Left lung (tissue), 10 donors: ENCODE results near the gene KRTAP10-9. TPM values are rescaled to one million over a fixed set of nuclear protein-coding genes. Genes with fewer than 3 reads are reported as not detected.
"Not testable (repeated sequence)": the region's sequence is repeated elsewhere in the genome, so short reads cannot be mapped to it uniquely, and the experiment has no call there.

Experiments
- ATAC-seq: fragments of 200-7000 bp; cut with Tn5 transposase; one replicate; pipeline ENCODE4 v1.9.1; 2020; ENCODE audit warnings: moderate library complexity
- DNase-seq, 4 donors: peaks; one replicate each; pipeline ENCODE4 v3.0.0-alpha.2; 2013 to 2020
- H3K27ac ChIP-seq, 2 donors: fragments of 200-600 bp; sonication (generic) in 1 of 2; one replicate each; pipeline versions ENCODE4 v1.5.0 to v1.8.0; 2020 to 2021
- H3K27me3 ChIP-seq, 2 donors: fragments of 200-600 bp; sonication (generic) in 1 of 2; one replicate each; pipeline versions ENCODE4 v1.5.0 to v1.8.0; 2020 to 2021
- H3K36me3 ChIP-seq, 2 donors: fragments of 200-600 bp; sonication (generic) in 1 of 2; one replicate each; pipeline versions ENCODE4 v1.5.0 to v1.8.0; 2020 to 2021
- H3K4me1 ChIP-seq, 2 donors: fragments of 200-600 bp; one replicate each; pipeline ENCODE4 v1.8.0; 2021
- H3K4me3 ChIP-seq, 2 donors: fragments of 200-600 bp; sonication (generic) in 1 of 2; one replicate each; pipeline versions ENCODE4 v1.5.0 to v1.8.0; 2020 to 2021; ENCODE audit warnings: mild to moderate bottlenecking in 1 of 2
- H3K9me3 ChIP-seq, 2 donors: fragments of 200-600 bp; sonication (generic) in 1 of 2; one replicate each; pipeline versions ENCODE4 v1.5.0 to v1.8.0; 2020 to 2021
- intact Hi-C, 2 donors: fragments of 100-400 bp; cut with DNase I; formaldehyde crosslinking; loops; one replicate each; pipeline versions ENCODE4 v1.11.2 to v1.14.2; 2022
- polyA plus RNA-seq, 6 donors: library from polyadenylated mRNA; unstranded; fragments of 120-200 nt; gene quantifications; one replicate each; pipeline ENCODE4 v1.2.1, GENCODE V29; 2013; ENCODE audit not compliant: insufficient read length in 6 of 6
- total RNA-seq, 2 donors: library from RNA; stranded (reverse); fragmentation: NEBNext Ultra II Directional; extraction: Animal tissue kit (Norgen Biotek cat#: 25700); gene quantifications; one replicate each; pipeline ENCODE4 v1.2.1, GENCODE V29; 2021
- TF ChIP-seq, protein P1 (sequence below), 2 donors: fragments of 200-600 bp; sonication (generic) in 1 of 2; IDR thresholded peaks; one replicate each; pipeline versions ENCODE4 v1.5.0 to v1.8.0; 2021; ENCODE audit warnings: antibody characterized with exemption in 2 of 2
- donor health status: DM: no; HTN: yes; CAD: no.
- donor health status: DM: no; HTN: no; CAD: no.

The KRTAP10-9 gene
- total and polyA plus RNA-seq, 8 donors, result not detected

GRCh38 chr21:44609193-44609592 lies 17.7 kb upstream of the KRTAP10-9 start:
- peaks cover 0 to 15% of the 10 kb centered on the region in 2 donors for H3K27me3 ChIP-seq
- no peak overlapping the region for H3K27ac ChIP-seq
- intact Hi-C loops, result no loop called here
- H3K4me1 ChIP-seq, result no peaks in the 10 kb centered on the region
- no peak overlapping the region for H3K4me3 ChIP-seq
- no peak for DNase-seq
- H3K9me3 ChIP-seq, result peaks cover 0 to 30% of the 10 kb centered on the region in 2 donors
- no peak for ATAC-seq
- H3K36me3 ChIP-seq, result no peaks in the 10 kb centered on the region
- TF ChIP-seq, protein P1, sequence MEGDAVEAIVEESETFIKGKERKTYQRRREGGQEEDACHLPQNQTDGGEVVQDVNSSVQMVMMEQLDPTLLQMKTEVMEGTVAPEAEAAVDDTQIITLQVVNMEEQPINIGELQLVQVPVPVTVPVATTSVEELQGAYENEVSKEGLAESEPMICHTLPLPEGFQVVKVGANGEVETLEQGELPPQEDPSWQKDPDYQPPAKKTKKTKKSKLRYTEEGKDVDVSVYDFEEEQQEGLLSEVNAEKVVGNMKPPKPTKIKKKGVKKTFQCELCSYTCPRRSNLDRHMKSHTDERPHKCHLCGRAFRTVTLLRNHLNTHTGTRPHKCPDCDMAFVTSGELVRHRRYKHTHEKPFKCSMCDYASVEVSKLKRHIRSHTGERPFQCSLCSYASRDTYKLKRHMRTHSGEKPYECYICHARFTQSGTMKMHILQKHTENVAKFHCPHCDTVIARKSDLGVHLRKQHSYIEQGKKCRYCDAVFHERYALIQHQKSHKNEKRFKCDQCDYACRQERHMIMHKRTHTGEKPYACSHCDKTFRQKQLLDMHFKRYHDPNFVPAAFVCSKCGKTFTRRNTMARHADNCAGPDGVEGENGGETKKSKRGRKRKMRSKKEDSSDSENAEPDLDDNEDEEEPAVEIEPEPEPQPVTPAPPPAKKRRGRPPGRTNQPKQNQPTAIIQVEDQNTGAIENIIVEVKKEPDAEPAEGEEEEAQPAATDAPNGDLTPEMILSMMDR (IDR thresholded peaks at IDR 0.05), result no peak

DNA sequence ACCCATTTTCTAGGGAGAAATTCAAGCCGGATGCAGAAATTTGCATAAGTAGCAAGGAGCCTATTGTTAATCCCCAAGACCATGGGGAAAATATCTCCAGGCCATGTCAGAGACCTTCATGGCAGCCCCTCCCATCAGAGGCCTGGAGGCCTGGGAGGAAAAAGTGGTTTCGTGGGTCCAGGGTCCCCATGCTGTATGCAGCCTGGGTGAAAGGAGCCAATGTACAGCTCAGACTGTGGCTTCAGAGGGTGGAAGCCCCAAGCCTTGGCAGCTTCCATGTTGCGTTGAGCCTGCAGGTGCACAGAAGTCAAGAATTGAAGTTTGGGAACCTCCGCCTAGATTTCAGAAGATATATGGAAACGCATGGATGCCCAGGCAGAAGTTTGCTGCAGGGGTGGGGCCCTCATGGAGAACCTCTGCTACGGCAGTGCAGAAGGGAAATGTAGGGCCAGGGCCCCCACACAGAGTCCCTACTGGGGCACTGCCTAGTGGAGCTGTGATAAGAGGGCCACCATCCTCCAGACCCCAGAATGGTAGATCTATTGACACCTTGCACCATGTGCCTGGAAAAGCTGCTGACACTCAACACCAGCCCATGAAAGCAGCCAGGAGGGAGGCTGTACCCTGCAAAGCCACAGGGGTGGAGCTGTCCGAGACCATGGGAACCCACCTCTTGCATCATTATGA lies 16.6 kb upstream of the KRTAP10-9 start:
- H3K36me3 ChIP-seq, H3K4me1 ChIP-seq, H3K27ac ChIP-seq, DNase-seq, ATAC-seq, intact Hi-C loops, H3K4me3 ChIP-seq: not testable (repeated sequence)
- peaks cover 0 to 26% of the 10 kb centered on the region in 2 donors for H3K27me3 ChIP-seq
- peaks cover 0 to 30% of the 10 kb centered on the region in 2 donors for H3K9me3 ChIP-seq

DNA sequence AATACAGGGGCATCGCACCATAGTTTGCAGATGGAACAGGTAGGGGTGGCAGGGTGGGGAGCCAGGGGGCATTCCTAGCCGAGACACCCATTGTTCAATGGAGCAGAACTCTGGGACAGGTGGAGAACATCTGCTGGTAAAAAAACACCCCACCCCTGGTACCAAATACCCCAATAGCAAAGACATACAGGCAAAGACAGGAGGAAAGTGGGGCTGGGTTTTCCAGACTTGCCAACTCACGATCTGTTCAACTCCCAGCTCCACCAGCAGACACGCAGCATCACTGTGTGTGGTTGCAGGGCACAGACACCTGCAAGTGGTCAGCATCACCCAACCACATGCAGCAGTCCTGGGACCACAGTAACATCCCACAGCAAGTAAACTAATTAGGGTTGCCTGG lies 15.3 kb upstream of the KRTAP10-9 start:
- no peak for ATAC-seq
- no peak for DNase-seq
- TF ChIP-seq, protein P1 (IDR thresholded peaks at IDR 0.05), result no peak
- Histone ChIP-seq H3K36me3 (no peaks in the 10 kb centered on the region), H3K27ac (no peak overlapping the region), H3K27me3 (peaks cover 0 to 36% of the 10 kb centered on the region in 2 donors), H3K9me3 (peaks cover 0 to 29% of the 10 kb centered on the region in 2 donors), H3K4me1 (no peaks in the 10 kb centered on the region), H3K4me3 (no peak overlapping the region)
- intact Hi-C loops, result no loop called here

DNA sequence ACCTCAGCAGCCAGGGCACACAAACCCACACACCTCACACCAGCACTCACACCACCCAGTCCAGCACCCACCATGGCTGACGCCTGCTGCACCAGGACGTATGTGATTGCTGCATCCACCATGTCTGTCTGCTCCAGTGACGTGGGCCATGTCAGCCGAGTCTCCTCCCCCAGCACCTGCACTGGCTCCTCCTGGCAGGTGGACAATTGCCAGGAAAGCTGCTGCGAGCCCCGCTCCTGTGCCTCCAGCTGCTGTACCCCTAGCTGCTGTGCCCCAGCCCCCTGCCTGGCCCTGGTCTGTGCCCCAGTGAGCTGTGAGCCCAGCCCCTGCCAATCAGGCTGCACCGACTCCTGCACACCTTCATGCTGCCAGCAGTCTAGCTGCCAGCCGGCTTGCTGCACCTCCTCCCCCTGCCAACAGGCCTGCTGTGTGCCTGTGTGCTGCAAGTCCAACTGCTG lies 14.8 kb upstream of the KRTAP10-9 start, which contains the start of gene KRTAP10-8:
Gene KRTAP10-8 (plus strand): TSS at position 51 of the 458 bp plus-strand sequence. CDS start 22 bp downstream, at position 73.
- DNase-seq (peak in 1 of 4 donors; percentile 56), ATAC-seq (no peak)
- H3K4me1 ChIP-seq, result no peaks in the 10 kb centered on the region
- no peak within 1 kb of the TSS for H3K27ac ChIP-seq
- H3K36me3 ChIP-seq, result no peaks in the 10 kb centered on the region
- intact Hi-C loops, result no loop called here
- H3K27me3 ChIP-seq, result peaks cover 0 to 36% of the 10 kb centered on the region in 2 donors
- H3K4me3 ChIP-seq, result no peak within 1 kb of the TSS
- H3K9me3 ChIP-seq, result peaks cover 0 to 27% of the 10 kb centered on the region in 2 donors
- TF ChIP-seq, protein P1 (IDR thresholded peaks at IDR 0.05), result no peak

DNA sequence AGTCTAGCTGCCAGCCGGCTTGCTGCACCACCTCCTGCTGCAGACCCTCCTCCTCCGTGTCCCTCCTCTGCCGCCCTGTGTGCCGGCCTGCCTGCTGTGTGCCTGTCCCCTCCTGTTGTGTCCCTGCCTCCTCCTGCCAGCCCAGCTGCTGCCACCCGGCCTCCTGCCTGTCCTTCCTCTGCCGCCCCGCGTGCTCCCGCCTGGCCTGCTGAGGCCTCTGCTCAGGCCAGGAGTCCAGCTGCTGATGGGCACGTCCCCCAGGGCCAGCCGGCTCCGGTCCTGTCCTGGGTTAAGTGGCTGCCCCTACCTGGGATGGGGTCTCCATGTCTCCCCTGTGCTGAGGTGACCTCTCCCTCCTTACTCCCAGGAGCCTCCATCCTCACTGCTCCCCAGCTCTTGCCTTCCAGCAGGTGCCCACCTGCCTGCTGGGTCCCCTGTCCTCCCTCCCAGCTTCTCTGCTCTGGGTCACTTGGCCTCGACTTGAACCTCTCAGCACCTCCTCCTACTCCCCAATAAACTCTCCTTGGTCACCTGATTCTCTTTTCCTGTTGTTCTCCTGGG lies 14.1 kb upstream of the KRTAP10-9 start:
- DNase-seq (peak in 1 of 4 donors; percentile 78), ATAC-seq (no peak)
- Histone ChIP-seq H3K27me3 (peaks cover 0 to 36% of the 10 kb centered on the region in 2 donors), H3K9me3 (peaks cover 0 to 27% of the 10 kb centered on the region in 2 donors), H3K36me3 (no peaks in the 10 kb centered on the region), H3K4me1 (no peaks in the 10 kb centered on the region), H3K4me3 (no peak overlapping the region), H3K27ac (no peak overlapping the region)
- TF ChIP-seq, protein P1 (IDR thresholded peaks at IDR 0.05), result no peak
- intact Hi-C loops, result no loop called here
